GM19043 (cell line): ENCODE results near the gene EPB41L2.
"Not testable (repeated sequence)": the region's sequence is repeated elsewhere in the genome, so short reads cannot be mapped to it uniquely, and the experiment has no call there.

Experiments used
- ATAC-seq: cut with Tn5 transposase; IDR thresholded peaks from one replicate; pipeline ENCODE4 v1.9.1; 2021; ENCODE audit warnings: low read depth; ENCODE audit not compliant: unreplicated experiment

The EPB41L2 gene

GRCh38 chr6:131038597-131039344 is 24.3 kb downstream of the EPB41L2 start:
- ATAC-seq, result no peak

GRCh38 chr6:131037194-131037897 is 25.7 kb downstream of the EPB41L2 start:
- no peak for ATAC-seq

- no peak for ATAC-seq
Measured at GRCh38 chr6:131036601-131037000, 26.4 kb downstream of the EPB41L2 start.

- no peak for ATAC-seq
Measured at GRCh38 chr6:131036143-131036542, 26.9 kb downstream of the EPB41L2 start.

- no peak for ATAC-seq
Measured at GRCh38 chr6:131035582-131035981, 27.5 kb downstream of the EPB41L2 start.

- no peak for ATAC-seq
Measured at GRCh38 chr6:131033631-131034030, 29.4 kb downstream of the EPB41L2 start.

- ATAC-seq, result peak; percentile 88
Measured at GRCh38 chr6:131029626-131030297, 33.3 kb downstream of the EPB41L2 start.

GRCh38 chr6:131027326-131027725 is 35.7 kb downstream of the EPB41L2 start:
- no peak for ATAC-seq

- no peak for ATAC-seq
Measured at GRCh38 chr6:131026243-131026642, 36.8 kb downstream of the EPB41L2 start.

- ATAC-seq, result no peak
Measured at GRCh38 chr6:131024565-131024964, 38.5 kb downstream of the EPB41L2 start.

GRCh38 chr6:131023834-131024504 is 39.1 kb downstream of the EPB41L2 start:
- ATAC-seq, result no peak

GRCh38 chr6:131022691-131023090 is 40.4 kb downstream of the EPB41L2 start:
- ATAC-seq, result no peak

- ATAC-seq, result no peak
Measured at GRCh38 chr6:131017962-131018361, 45.1 kb downstream of the EPB41L2 start.

- no peak for ATAC-seq
Measured at GRCh38 chr6:131015630-131016263, 47.3 kb downstream of the EPB41L2 start.

- ATAC-seq, result no peak
Measured at GRCh38 chr6:131015025-131015591, 47.9 kb downstream of the EPB41L2 start.

- ATAC-seq, result no peak
Measured at GRCh38 chr6:131014080-131014776, 48.8 kb downstream of the EPB41L2 start.

GRCh38 chr6:131013495-131013894 is 49.5 kb downstream of the EPB41L2 start:
- ATAC-seq, result no peak

GRCh38 chr6:131009790-131010189 is 53.3 kb downstream of the EPB41L2 start:
- ATAC-seq, result no peak

GRCh38 chr6:131008965-131009364 is 54.1 kb downstream of the EPB41L2 start:
- ATAC-seq, result not testable (repeated sequence)

GRCh38 chr6:131007964-131008363 is 55.1 kb downstream of the EPB41L2 start:
- not testable (repeated sequence) for ATAC-seq
